HuH-7.5 (cell line): ENCODE results near the gene RAB33B.

ENCODE experiments used
- DNase-seq: peaks from one replicate; pipeline ENCODE4 v3.0.0; 2011; ENCODE audit warnings: low spot score

RAB33B gene

GRCh38 chr4:139508581-139509237 is 54.8 kb downstream of the RAB33B start:
- no peak for DNase-seq

GRCh38 chr4:139509727-139510410 is 55.9 kb downstream of the RAB33B start:
- DNase-seq = no peak

GRCh38 chr4:139511320-139511719 is 57.4 kb downstream of the RAB33B start:
- no peak for DNase-seq

GRCh38 chr4:139514382-139515059 is 60.6 kb downstream of the RAB33B start:
- no peak for DNase-seq

GRCh38 chr4:139515531-139515958 is 61.6 kb downstream of the RAB33B start:
- no peak for DNase-seq

- no peak for DNase-seq
Measured at GRCh38 chr4:139521754-139522401, 68.0 kb downstream of the RAB33B start.

- no peak for DNase-seq
Measured at GRCh38 chr4:139522457-139522856, 68.5 kb downstream of the RAB33B start.

- no peak for DNase-seq
Measured at GRCh38 chr4:139523076-139523475, 69.2 kb downstream of the RAB33B start.

GRCh38 chr4:139524062-139524631 is 70.2 kb downstream of the RAB33B start:
- no peak for DNase-seq

GRCh38 chr4:139525414-139525813 is 71.5 kb downstream of the RAB33B start:
- DNase-seq = no peak
